Measurements from ENCODE around the gene UBE2F. TPM values are rescaled to one million over a fixed set of nuclear protein-coding genes. Genes with fewer than 3 reads are reported as not detected.
A peak's percentile ranks its signal among the peaks of the same experiment; 100 is the strongest.

Gene UBE2F
- total RNA-seq, 1 experiment from 2014 or later, result 44.9 TPM

GRCh38 chr2:237951878-237952277 is 14.9 kb upstream of the UBE2F start:
- Histone ChIP-seq H3K27ac (ENCODE audit: low read length) (no peak overlapping the region), H3K27me3 (ENCODE audit: control insufficient read depth, insufficient read depth, low read length) (no peaks in the 10 kb centered on the region), H3K4me3 (ENCODE audit: low read depth in 2 of 2, low read length in 2 of 2) (no peak overlapping the region), H3K9me3 (ENCODE audit: control insufficient read depth, insufficient read depth, low read depth, low read length) (no peaks in the 10 kb centered on the region), H3K36me3 (ENCODE audit: control insufficient read depth, insufficient read depth, low read length) (no peaks in the 10 kb centered on the region), H3K4me1 (ENCODE audit: control insufficient read depth, insufficient read depth, low read length) (no peaks in the 10 kb centered on the region)
- in situ Hi-C loops (cut with HindIII; ENCODE audit: low pct_unique_long_range_greater_than_20kb, low sequenced_read_pairs), result no loop called here
- no peak for ATAC-seq
- no TSS peak for BruUV-seq (replicated peaks)
- POLR2A ChIA-PET, result no interaction called here
- no peak for DNase-seq (ENCODE audit: low read depth, low spot score)
- TF ChIP-seq REST (IDR thresholded peaks at IDR 0.05; ENCODE audit: insufficient read depth in 1 of 2, low read depth in 2 of 2, low read length in 1 of 2), result no peak
- intact Hi-C loops (cut with micrococcal nuclease; ENCODE audit: unreplicated experiment), result no loop called here
- CTCF ChIA-PET, result no interaction called here

DNA sequence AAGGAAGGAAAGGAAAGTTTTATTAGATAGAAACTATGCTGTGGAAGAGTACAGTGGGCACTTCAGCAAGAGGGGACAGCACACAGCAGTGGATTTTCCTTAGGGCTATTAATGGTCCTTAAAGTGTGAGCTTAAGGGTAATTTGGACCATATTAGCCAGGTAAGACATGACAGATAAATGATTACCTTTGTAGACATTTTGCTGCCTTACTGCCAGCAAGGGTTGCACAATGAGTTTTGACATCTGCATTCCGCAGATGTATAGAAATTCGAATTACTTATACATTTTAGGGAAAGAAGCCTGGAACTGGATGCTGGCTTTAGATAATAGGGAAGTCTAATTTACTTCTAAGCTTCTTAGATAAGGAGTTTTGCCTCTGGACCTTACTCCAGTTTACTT is 14.0 kb upstream of the UBE2F start:
- H3K4me3 ChIP-seq (ENCODE audit: low read depth in 2 of 2, low read length in 2 of 2), result no peak overlapping the region
- DNase-seq (ENCODE audit: low read depth, low spot score), result no peak
- H3K27ac ChIP-seq (ENCODE audit: low read length), result no peak overlapping the region
- POLR2A ChIA-PET, result no interaction called here
- no peak for ATAC-seq
- no peaks in the 10 kb centered on the region for H3K9me3 ChIP-seq (ENCODE audit: control insufficient read depth, insufficient read depth, low read depth, low read length)
- in situ Hi-C loops (cut with HindIII; ENCODE audit: low pct_unique_long_range_greater_than_20kb, low sequenced_read_pairs) (no loop called here), intact Hi-C loops (cut with micrococcal nuclease; ENCODE audit: unreplicated experiment) (no loop called here)
- no peaks in the 10 kb centered on the region for H3K36me3 ChIP-seq (ENCODE audit: control insufficient read depth, insufficient read depth, low read length)
- CTCF ChIA-PET, result no interaction called here
- BruUV-seq (replicated peaks), result no TSS peak
- no peaks in the 10 kb centered on the region for H3K27me3 ChIP-seq (ENCODE audit: control insufficient read depth, insufficient read depth, low read length)
- TF ChIP-seq SIN3A (IDR thresholded peaks at IDR 0.05; ENCODE audit: borderline replicate concordance, insufficient read depth, low read depth, low read length) (no peak), POLR2AphosphoS5 (IDR thresholded peaks at IDR 0.05; ENCODE audit: low read depth, low read length) (no peak)
- TF ChIP-seq, protein P1, sequence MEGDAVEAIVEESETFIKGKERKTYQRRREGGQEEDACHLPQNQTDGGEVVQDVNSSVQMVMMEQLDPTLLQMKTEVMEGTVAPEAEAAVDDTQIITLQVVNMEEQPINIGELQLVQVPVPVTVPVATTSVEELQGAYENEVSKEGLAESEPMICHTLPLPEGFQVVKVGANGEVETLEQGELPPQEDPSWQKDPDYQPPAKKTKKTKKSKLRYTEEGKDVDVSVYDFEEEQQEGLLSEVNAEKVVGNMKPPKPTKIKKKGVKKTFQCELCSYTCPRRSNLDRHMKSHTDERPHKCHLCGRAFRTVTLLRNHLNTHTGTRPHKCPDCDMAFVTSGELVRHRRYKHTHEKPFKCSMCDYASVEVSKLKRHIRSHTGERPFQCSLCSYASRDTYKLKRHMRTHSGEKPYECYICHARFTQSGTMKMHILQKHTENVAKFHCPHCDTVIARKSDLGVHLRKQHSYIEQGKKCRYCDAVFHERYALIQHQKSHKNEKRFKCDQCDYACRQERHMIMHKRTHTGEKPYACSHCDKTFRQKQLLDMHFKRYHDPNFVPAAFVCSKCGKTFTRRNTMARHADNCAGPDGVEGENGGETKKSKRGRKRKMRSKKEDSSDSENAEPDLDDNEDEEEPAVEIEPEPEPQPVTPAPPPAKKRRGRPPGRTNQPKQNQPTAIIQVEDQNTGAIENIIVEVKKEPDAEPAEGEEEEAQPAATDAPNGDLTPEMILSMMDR (IDR thresholded peaks at IDR 0.05), result no peak
- no peaks in the 10 kb centered on the region for H3K4me1 ChIP-seq (ENCODE audit: control insufficient read depth, insufficient read depth, low read length)

DNA sequence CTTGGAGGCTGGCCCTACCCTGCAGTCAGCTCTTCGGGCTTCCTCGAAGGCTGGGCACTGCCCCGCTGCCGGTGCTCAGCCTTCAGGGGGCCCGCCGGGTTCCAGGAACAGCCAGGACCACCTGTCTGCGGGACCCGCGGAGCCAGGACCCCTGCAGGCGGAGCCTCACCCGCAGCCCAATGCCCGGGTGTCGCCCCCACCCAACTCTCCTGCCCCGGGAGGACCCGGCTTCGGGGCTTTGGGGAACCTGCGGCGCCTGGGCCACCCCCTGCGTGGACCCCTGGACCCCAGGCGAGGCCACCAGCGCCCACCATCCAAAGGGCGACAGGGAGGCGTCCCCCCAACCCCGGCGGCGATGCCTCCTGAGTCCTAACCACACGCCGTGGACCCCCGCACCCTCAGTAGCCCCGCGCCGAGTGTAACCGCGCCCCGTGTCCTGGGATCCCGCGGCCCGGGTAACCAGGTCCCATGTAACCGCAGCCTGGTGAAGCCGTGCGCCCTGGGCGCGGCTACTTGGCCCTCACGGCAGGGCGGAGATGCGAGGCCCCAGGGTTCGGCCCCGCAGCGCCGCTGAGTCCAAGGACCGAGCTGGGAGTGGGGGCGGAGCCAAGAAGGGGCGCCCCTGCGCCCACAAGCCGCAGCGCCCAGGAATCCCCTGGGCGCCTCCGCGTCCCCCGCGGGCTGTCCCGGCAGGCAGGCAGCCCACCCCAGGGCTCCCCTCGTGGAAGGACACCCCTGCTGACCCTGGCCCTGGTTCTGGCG is 11.0 kb upstream of the UBE2F start:
- ChIA-PET POLR2A (no interaction called here), CTCF (no interaction called here)
- H3K9me3 ChIP-seq (ENCODE audit: control insufficient read depth, insufficient read depth, low read depth, low read length), result no peaks in the 10 kb centered on the region
- intact Hi-C loops (cut with micrococcal nuclease; ENCODE audit: unreplicated experiment) (no loop called here), in situ Hi-C loops (cut with HindIII; ENCODE audit: low pct_unique_long_range_greater_than_20kb, low sequenced_read_pairs) (no loop called here)
- TF ChIP-seq, protein P1 (IDR thresholded peaks at IDR 0.05), result no peak
- TF ChIP-seq POLR2AphosphoS5 (IDR thresholded peaks at IDR 0.05; ENCODE audit: low read depth, low read length), result no peak
- no peak for TF ChIP-seq REST (IDR thresholded peaks at IDR 0.05; ENCODE audit: insufficient read depth in 1 of 2, low read depth in 2 of 2, low read length in 1 of 2)
- TF ChIP-seq SIN3A (IDR thresholded peaks at IDR 0.05; ENCODE audit: borderline replicate concordance, insufficient read depth, low read depth, low read length), result no peak
- TF ChIP-seq TCF7L2 (IDR thresholded peaks at IDR 0.05; ENCODE audit: low read depth, low read length), result no peak
- H3K4me1 ChIP-seq (ENCODE audit: control insufficient read depth, insufficient read depth, low read length), result no peaks in the 10 kb centered on the region
- H3K27ac ChIP-seq (ENCODE audit: low read length), result no peak overlapping the region
- 0 out of 2 replicates have a peak, but pooled peaks have one; percentile 57 for ATAC-seq
- no peak for DNase-seq (ENCODE audit: low read depth, low spot score)
- H3K36me3 ChIP-seq (ENCODE audit: control insufficient read depth, insufficient read depth, low read length), result no peaks in the 10 kb centered on the region
- no TSS peak for BruUV-seq (replicated peaks)
- H3K4me3 ChIP-seq (ENCODE audit: low read depth in 2 of 2, low read length in 2 of 2), result no peak overlapping the region
- no peaks in the 10 kb centered on the region for H3K27me3 ChIP-seq (ENCODE audit: control insufficient read depth, insufficient read depth, low read length)
